ENCODE measurements around the gene WNT3A.

WNT3A gene

GRCh38 chr1:228102791-228103620 lies 96.2 kb downstream of the WNT3A start, which contains the start of gene C1orf35:
Gene C1orf35, minus strand, starts transcription at chr1:228103325. Its CDS starts 98 bp downstream, at chr1:228103227.
- TF ChIP-seq CTCF (IDR thresholded peaks at IDR 0.05; ENCODE audit: low read depth, low read length), result no peak
- H3K4me3 ChIP-seq (replicated peaks in 1 of 2; ENCODE audit: low read depth in 2 of 2, low read length in 2 of 2), result peak within 1 kb of the TSS; percentile 80 to 93
- DNase-seq (ENCODE audit: low read depth in 2 of 2), result peak; percentile 92 to 93

- TF ChIP-seq CTCF (IDR thresholded peaks at IDR 0.05; ENCODE audit: low read depth, low read length), result no peak
- H3K4me3 ChIP-seq (replicated peaks in 1 of 2; ENCODE audit: low read depth in 2 of 2, low read length in 2 of 2), result no peak overlapping the region
- no peak for DNase-seq (ENCODE audit: low read depth in 2 of 2)
Measured at GRCh38 chr1:228104526-228105269, 97.9 kb downstream of the WNT3A start.

GRCh38 chr1:228105270-228105995 lies 98.6 kb downstream of the WNT3A start:
- H3K4me3 ChIP-seq (replicated peaks in 1 of 2; ENCODE audit: low read depth in 2 of 2, low read length in 2 of 2), result no peak overlapping the region
- no peak for DNase-seq (ENCODE audit: low read depth in 2 of 2)
- TF ChIP-seq CTCF (IDR thresholded peaks at IDR 0.05; ENCODE audit: low read depth, low read length), result no peak

GRCh38 chr1:228105996-228106799 lies 99.4 kb downstream of the WNT3A start:
- DNase-seq (ENCODE audit: low read depth in 2 of 2), result no peak
- no peak for TF ChIP-seq CTCF (IDR thresholded peaks at IDR 0.05; ENCODE audit: low read depth, low read length)
- H3K4me3 ChIP-seq (replicated peaks in 1 of 2; ENCODE audit: low read depth in 2 of 2, low read length in 2 of 2), result no peak overlapping the region

GRCh38 chr1:228106800-228107054 lies 99.9 kb downstream of the WNT3A start:
- TF ChIP-seq CTCF (IDR thresholded peaks at IDR 0.05; ENCODE audit: low read depth, low read length), result no peak
- no peak overlapping the region for H3K4me3 ChIP-seq (replicated peaks in 1 of 2; ENCODE audit: low read depth in 2 of 2, low read length in 2 of 2)
- no peak for DNase-seq (ENCODE audit: low read depth in 2 of 2)

- no peak for DNase-seq (ENCODE audit: low read depth in 2 of 2)
- TF ChIP-seq CTCF (IDR thresholded peaks at IDR 0.05; ENCODE audit: low read depth, low read length), result no peak
- H3K4me3 ChIP-seq (replicated peaks in 1 of 2; ENCODE audit: low read depth in 2 of 2, low read length in 2 of 2), result no peak overlapping the region
Measured at GRCh38 chr1:228107636-228108035, 100.8 kb downstream of the WNT3A start.
